ENCODE results near the gene EDRF1. TPM values are rescaled to one million over a fixed set of nuclear protein-coding genes. Genes with fewer than 3 reads are reported as not detected.

EDRF1 gene
- total RNA-seq, 4 donors from 2014 or later = 8.1 to 19.4 (median 10.3) TPM

- Histone ChIP-seq H3K36me3 (peaks cover 0 to 99% of the 10 kb centered on the region in 2 donors), H3K27me3 (no peaks in the 10 kb centered on the region), H3K27ac (no peak overlapping the region), H3K9me3 (no peaks in the 10 kb centered on the region), H3K4me1 (no peaks in the 10 kb centered on the region), H3K4me3 (no peak overlapping the region)
- intact Hi-C loops (cut with DNase I; ENCODE audit: low total_unique reads) (no loop called here), in situ Hi-C loops (cut with MboI; ENCODE audit: low sequenced_read_pairs in 4 of 4) (no loop called here)
- no peak for ATAC-seq
- no peak for TF ChIP-seq POLR2A (IDR thresholded peaks at IDR 0.05)
- TF ChIP-seq, protein P1, sequence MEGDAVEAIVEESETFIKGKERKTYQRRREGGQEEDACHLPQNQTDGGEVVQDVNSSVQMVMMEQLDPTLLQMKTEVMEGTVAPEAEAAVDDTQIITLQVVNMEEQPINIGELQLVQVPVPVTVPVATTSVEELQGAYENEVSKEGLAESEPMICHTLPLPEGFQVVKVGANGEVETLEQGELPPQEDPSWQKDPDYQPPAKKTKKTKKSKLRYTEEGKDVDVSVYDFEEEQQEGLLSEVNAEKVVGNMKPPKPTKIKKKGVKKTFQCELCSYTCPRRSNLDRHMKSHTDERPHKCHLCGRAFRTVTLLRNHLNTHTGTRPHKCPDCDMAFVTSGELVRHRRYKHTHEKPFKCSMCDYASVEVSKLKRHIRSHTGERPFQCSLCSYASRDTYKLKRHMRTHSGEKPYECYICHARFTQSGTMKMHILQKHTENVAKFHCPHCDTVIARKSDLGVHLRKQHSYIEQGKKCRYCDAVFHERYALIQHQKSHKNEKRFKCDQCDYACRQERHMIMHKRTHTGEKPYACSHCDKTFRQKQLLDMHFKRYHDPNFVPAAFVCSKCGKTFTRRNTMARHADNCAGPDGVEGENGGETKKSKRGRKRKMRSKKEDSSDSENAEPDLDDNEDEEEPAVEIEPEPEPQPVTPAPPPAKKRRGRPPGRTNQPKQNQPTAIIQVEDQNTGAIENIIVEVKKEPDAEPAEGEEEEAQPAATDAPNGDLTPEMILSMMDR (IDR thresholded peaks at IDR 0.05 in 4 of 5, conservative IDR thresholded peaks at IDR 0.05 in 1 of 5) = no peak
- DNase-seq = no peak
These were observed 20.6 kb downstream of the EDRF1 start for GRCh38 chr10:125739994-125740679.

GRCh38 chr10:125742465-125742864 is 23.0 kb downstream of the EDRF1 start:
- in situ Hi-C loops (cut with MboI; ENCODE audit: low sequenced_read_pairs in 4 of 4) (no loop called here), intact Hi-C loops (cut with DNase I; ENCODE audit: low total_unique reads) (no loop called here)
- H3K4me1 ChIP-seq = no peaks in the 10 kb centered on the region
- H3K9me3 ChIP-seq = no peaks in the 10 kb centered on the region
- H3K36me3 ChIP-seq = peaks cover 0 to 99% of the 10 kb centered on the region in 2 donors
- no peak for TF ChIP-seq POLR2A (IDR thresholded peaks at IDR 0.05)
- TF ChIP-seq, protein P1 (IDR thresholded peaks at IDR 0.05 in 4 of 5, conservative IDR thresholded peaks at IDR 0.05 in 1 of 5) = no peak
- no peak for DNase-seq
- no peak for ATAC-seq
- no peak overlapping the region for H3K4me3 ChIP-seq
- H3K27me3 ChIP-seq = no peaks in the 10 kb centered on the region
- no peak overlapping the region for H3K27ac ChIP-seq

GRCh38 chr10:125744909-125745308 is 25.4 kb downstream of the EDRF1 start:
- TF ChIP-seq POLR2A (IDR thresholded peaks at IDR 0.05) = no peak
- TF ChIP-seq, protein P1 (IDR thresholded peaks at IDR 0.05 in 4 of 5, conservative IDR thresholded peaks at IDR 0.05 in 1 of 5) = no peak
- Histone ChIP-seq H3K4me1 (no peaks in the 10 kb centered on the region), H3K9me3 (no peaks in the 10 kb centered on the region), H3K36me3 (peaks cover 5 to 92% of the 10 kb centered on the region in 2 donors), H3K27ac (no peak overlapping the region), H3K4me3 (no peak overlapping the region), H3K27me3 (no peaks in the 10 kb centered on the region)
- DNase-seq (no peak), ATAC-seq (no peak)
- intact Hi-C loops (cut with DNase I; ENCODE audit: low total_unique reads) (no loop called here), in situ Hi-C loops (cut with MboI; ENCODE audit: low sequenced_read_pairs in 4 of 4) (no loop called here)

DNA sequence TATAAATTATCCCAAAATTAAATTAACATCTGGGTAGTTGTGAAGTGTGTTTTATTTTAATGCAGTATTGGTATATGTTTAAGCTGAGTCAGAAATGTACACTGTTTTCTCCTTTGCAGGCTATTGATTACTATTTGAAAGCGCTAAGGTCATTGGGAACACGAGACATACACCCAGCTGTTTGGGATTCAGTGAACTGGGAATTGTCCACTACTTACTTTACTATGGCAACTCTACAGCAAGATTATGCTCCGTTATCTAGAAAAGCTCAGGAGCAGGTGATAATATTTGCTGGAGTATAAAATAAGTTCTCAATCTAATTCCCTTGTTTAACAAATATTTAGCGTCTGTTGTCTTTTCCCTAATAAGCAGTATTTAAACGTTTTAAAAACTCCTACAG is 27.9 kb downstream of the EDRF1 start:
- Histone ChIP-seq H3K4me3 (no peak overlapping the region), H3K9me3 (no peaks in the 10 kb centered on the region), H3K27ac (no peak overlapping the region), H3K4me1 (no peaks in the 10 kb centered on the region), H3K36me3 (peaks cover 5 to 91% of the 10 kb centered on the region in 2 donors), H3K27me3 (no peaks in the 10 kb centered on the region)
- in situ Hi-C loops (cut with MboI; ENCODE audit: low sequenced_read_pairs in 4 of 4) = no loop called here
- ATAC-seq (no peak), DNase-seq (no peak)
- intact Hi-C loops (cut with DNase I; ENCODE audit: low total_unique reads) = no loop called here
- no peak for TF ChIP-seq POLR2A (IDR thresholded peaks at IDR 0.05)
- TF ChIP-seq, protein P1 (IDR thresholded peaks at IDR 0.05 in 4 of 5, conservative IDR thresholded peaks at IDR 0.05 in 1 of 5) = no peak

GRCh38 chr10:125756196-125756595 is 36.7 kb downstream of the EDRF1 start:
- peaks cover 0 to 91% of the 10 kb centered on the region in 2 donors for H3K36me3 ChIP-seq
- ATAC-seq = no peak

More at GRCh38 chr10:125756196-125756595, 36.7 kb downstream of the EDRF1 start:
- intact Hi-C loops (cut with DNase I; ENCODE audit: low total_unique reads) (no loop called here), in situ Hi-C loops (cut with MboI; ENCODE audit: low sequenced_read_pairs in 4 of 4) (no loop called here)
- TF ChIP-seq POLR2A (IDR thresholded peaks at IDR 0.05) = no peak
- TF ChIP-seq, protein P1 (IDR thresholded peaks at IDR 0.05 in 4 of 5, conservative IDR thresholded peaks at IDR 0.05 in 1 of 5) = no peak
- no peaks in the 10 kb centered on the region for H3K4me1 ChIP-seq
- H3K27ac ChIP-seq = no peak overlapping the region
- no peak overlapping the region for H3K4me3 ChIP-seq
- DNase-seq = no peak
- no peaks in the 10 kb centered on the region for H3K27me3 ChIP-seq
- H3K9me3 ChIP-seq = no peaks in the 10 kb centered on the region
